Nephron (organoid): ENCODE data around the gene ZNF804A.

ENCODE experiments used
- H3K27ac Mint-ChIP-seq, 3 experiments: 2 replicates each; pipeline ENCODE4 v1.8.0; 2020; ENCODE audit warnings: mixed read lengths in 3 of 3, mild to moderate bottlenecking in 2 of 3, moderate library complexity in 1 of 3
- H3K27me3 Mint-ChIP-seq: 2 replicates; pipeline ENCODE4 v1.8.0; 2021; ENCODE audit warnings: low read depth, mild to moderate bottlenecking, moderate library complexity, mixed read lengths
- H3K36me3 Mint-ChIP-seq: 2 replicates; pipeline ENCODE4 v1.8.0; 2020; ENCODE audit warnings: low read depth, mixed read lengths
- H3K4me1 Mint-ChIP-seq: 2 replicates; pipeline ENCODE4 v1.8.0; 2020; ENCODE audit warnings: mixed read lengths
- H3K4me3 Mint-ChIP-seq, 3 experiments: 2 replicates each; pipeline ENCODE4 v1.8.0; 2020; ENCODE audit warnings: mild to moderate bottlenecking in 3 of 3, mixed read lengths in 3 of 3, moderate library complexity in 2 of 3
- H3K9me3 Mint-ChIP-seq: 2 replicates; pipeline ENCODE4 v1.8.0; 2020; ENCODE audit warnings: mixed read lengths
- CTCF ChIP-seq, 3 experiments: fragments of 200-600 bp; sonication (generic); IDR thresholded peaks; one replicate each; pipeline ENCODE4 v1.5.0; 2021; ENCODE audit warnings: antibody characterized with exemption in 3 of 3; ENCODE audit not compliant: unreplicated experiment in 3 of 3

ZNF804A gene

GRCh38 chr2:184923751-184924150, 325.4 kb downstream of the ZNF804A start:
- no peaks in the 10 kb centered on the region for H3K27me3 Mint-ChIP-seq
- H3K9me3 Mint-ChIP-seq: peaks cover 17% of the 10 kb centered on the region
- no peak for TF ChIP-seq CTCF (IDR thresholded peaks at IDR 0.05; ENCODE audit: unreplicated experiment in 3 of 3)
- no peaks in the 10 kb centered on the region for H3K4me1 Mint-ChIP-seq
- no peaks in the 10 kb centered on the region for H3K36me3 Mint-ChIP-seq
- no peak overlapping the region for H3K4me3 Mint-ChIP-seq
- H3K27ac Mint-ChIP-seq: no peak overlapping the region

GRCh38 chr2:184927040-184927439, 328.7 kb downstream of the ZNF804A start:
- TF ChIP-seq CTCF (IDR thresholded peaks at IDR 0.05; ENCODE audit: unreplicated experiment in 3 of 3): no peak
- no peaks in the 10 kb centered on the region for H3K27me3 Mint-ChIP-seq
- H3K27ac Mint-ChIP-seq: no peak overlapping the region
- H3K4me1 Mint-ChIP-seq: no peaks in the 10 kb centered on the region
- peaks cover 17% of the 10 kb centered on the region for H3K9me3 Mint-ChIP-seq
- no peaks in the 10 kb centered on the region for H3K36me3 Mint-ChIP-seq
- no peak overlapping the region for H3K4me3 Mint-ChIP-seq

GRCh38 chr2:184936761-184937160, 338.4 kb downstream of the ZNF804A start:
- Mint-ChIP-seq H3K9me3 (no peaks in the 10 kb centered on the region), H3K27me3 (no peaks in the 10 kb centered on the region), H3K36me3 (no peaks in the 10 kb centered on the region), H3K4me3 (no peak overlapping the region), H3K27ac (no peak overlapping the region), H3K4me1 (peaks cover 5% of the 10 kb centered on the region)
- TF ChIP-seq CTCF (IDR thresholded peaks at IDR 0.05; ENCODE audit: unreplicated experiment in 3 of 3): no peak

- H3K4me3 Mint-ChIP-seq: no peak overlapping the region
- H3K4me1 Mint-ChIP-seq: peaks cover 5% of the 10 kb centered on the region
- TF ChIP-seq CTCF (IDR thresholded peaks at IDR 0.05; ENCODE audit: unreplicated experiment in 3 of 3): no peak
- no peaks in the 10 kb centered on the region for H3K9me3 Mint-ChIP-seq
- no peak overlapping the region for H3K27ac Mint-ChIP-seq
- H3K36me3 Mint-ChIP-seq: no peaks in the 10 kb centered on the region
- H3K27me3 Mint-ChIP-seq: no peaks in the 10 kb centered on the region
These were observed 340.1 kb downstream of the ZNF804A start for GRCh38 chr2:184938221-184938985.

- no peaks in the 10 kb centered on the region for H3K36me3 Mint-ChIP-seq
- H3K27me3 Mint-ChIP-seq: no peaks in the 10 kb centered on the region
These were observed 347.0 kb downstream of the ZNF804A start for GRCh38 chr2:184945326-184945725.

More at GRCh38 chr2:184945326-184945725, 347.0 kb downstream of the ZNF804A start:
- Mint-ChIP-seq H3K4me3 (no peak overlapping the region), H3K4me1 (no peaks in the 10 kb centered on the region), H3K9me3 (no peaks in the 10 kb centered on the region), H3K27ac (no peak overlapping the region)
- no peak for TF ChIP-seq CTCF (IDR thresholded peaks at IDR 0.05; ENCODE audit: unreplicated experiment in 3 of 3)
